ENCODE data around the gene COPS2.

The COPS2 gene

DNA sequence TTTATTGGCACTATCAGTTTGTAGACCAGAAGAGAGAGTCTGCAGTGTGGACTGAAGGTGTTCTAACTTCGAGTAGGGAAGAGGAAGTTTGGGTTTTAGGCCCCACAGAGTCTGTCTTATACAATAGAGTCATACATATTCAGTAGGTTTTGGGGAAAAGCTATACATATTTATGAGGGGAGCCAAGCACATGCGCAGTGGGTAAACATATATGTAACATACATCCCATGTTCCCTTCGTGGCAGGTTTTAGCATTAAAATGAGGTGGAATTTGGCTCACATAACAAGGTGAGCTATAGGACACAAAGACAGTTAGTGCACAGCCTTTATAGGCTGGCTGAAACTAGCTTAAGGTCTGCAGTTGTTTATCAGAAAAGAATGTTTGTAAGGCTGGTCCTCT lies 19.5 kb upstream of the COPS2 start:
- Mint-ChIP-seq H3K4me1 (peaks cover 25% of the 10 kb centered on the region), H3K27ac (no peak overlapping the region)
- no peak for ATAC-seq

GRCh38 chr15:49171790-49172189 lies 16.4 kb upstream of the COPS2 start:
- Mint-ChIP-seq H3K9me3 (no peaks in the 10 kb centered on the region), H3K4me1 (peaks cover 34% of the 10 kb centered on the region), H3K4me3 (peak overlapping the region; percentile 86 to 99), H3K27ac (no peak overlapping the region), H3K27me3 (no peaks in the 10 kb centered on the region)
- DNase-seq (no peak), ATAC-seq (no peak)

More for the DNA sequence above, 19.5 kb upstream of the COPS2 start:
- Mint-ChIP-seq H3K27me3 (no peaks in the 10 kb centered on the region), H3K9me3 (no peaks in the 10 kb centered on the region), H3K4me3 (no peak overlapping the region)
- no peak for DNase-seq

DNA sequence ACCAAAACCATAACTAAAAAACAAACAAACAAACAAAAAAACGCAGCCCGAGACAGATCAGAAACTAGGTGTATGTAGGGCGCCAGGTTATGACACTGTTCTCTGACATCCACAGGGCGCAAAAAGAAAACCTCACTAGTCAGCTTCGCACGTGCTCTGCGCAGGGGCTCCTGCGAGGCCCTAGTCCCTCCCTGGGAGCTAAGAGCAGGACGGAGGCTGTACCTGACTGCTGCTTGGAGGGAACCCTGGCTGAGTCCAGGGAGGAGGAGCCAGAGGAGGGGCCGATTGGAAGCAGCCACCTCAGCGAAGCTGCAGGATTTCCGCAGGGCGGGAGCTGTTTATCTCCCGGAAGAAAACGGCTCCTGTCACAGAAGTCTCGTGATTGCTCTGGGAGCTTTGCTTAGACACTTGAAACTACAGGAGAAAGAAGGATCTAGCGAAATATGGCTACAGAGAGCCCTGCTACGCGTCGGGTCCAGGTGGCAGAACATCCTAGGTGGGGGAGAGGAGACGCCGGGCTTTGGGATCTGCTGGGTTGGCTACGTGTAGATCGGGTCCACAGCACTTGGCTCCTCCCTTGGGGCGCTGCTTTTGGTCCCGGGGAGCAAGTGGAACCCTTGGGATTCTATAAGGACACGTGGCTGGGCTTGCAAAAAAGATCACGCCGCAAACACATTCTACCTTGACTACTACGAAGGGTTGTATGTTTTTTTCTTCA lies 14.6 kb upstream of the COPS2 start, which contains the start of gene GALK2:
TSS of gene GALK2 (plus strand) at position 368 of the 718 bp plus-strand sequence. CDS start at position 444, 76 bp downstream.
- Mint-ChIP-seq H3K27me3 (no peaks in the 10 kb centered on the region), H3K9me3 (no peaks in the 10 kb centered on the region), H3K4me3 (peak within 1 kb of the TSS; percentile 86 to 99), H3K4me1 (peaks cover 27% of the 10 kb centered on the region), H3K27ac (peak within 1 kb of the TSS; percentile 93 to 98)
- peak; percentile 61 to 78 for DNase-seq
- ATAC-seq: peak; percentile 99

- ATAC-seq: no peak
Measured at GRCh38 chr15:49168016-49168415, 12.6 kb upstream of the COPS2 start.

GRCh38 chr15:49164865-49165264 lies 9.5 kb upstream of the COPS2 start:
- Mint-ChIP-seq H3K27ac (no peak overlapping the region), H3K9me3 (no peaks in the 10 kb centered on the region), H3K4me3 (no peak overlapping the region), H3K4me1 (peaks cover 13% of the 10 kb centered on the region), H3K27me3 (no peaks in the 10 kb centered on the region)
- ATAC-seq (no peak), DNase-seq (no peak)

More at GRCh38 chr15:49168016-49168415, 12.6 kb upstream of the COPS2 start:
- Mint-ChIP-seq H3K27me3 (no peaks in the 10 kb centered on the region), H3K4me3 (no peak overlapping the region), H3K27ac (no peak overlapping the region), H3K9me3 (no peaks in the 10 kb centered on the region), H3K4me1 (peaks cover 25% of the 10 kb centered on the region)
- DNase-seq: no peak

DNA sequence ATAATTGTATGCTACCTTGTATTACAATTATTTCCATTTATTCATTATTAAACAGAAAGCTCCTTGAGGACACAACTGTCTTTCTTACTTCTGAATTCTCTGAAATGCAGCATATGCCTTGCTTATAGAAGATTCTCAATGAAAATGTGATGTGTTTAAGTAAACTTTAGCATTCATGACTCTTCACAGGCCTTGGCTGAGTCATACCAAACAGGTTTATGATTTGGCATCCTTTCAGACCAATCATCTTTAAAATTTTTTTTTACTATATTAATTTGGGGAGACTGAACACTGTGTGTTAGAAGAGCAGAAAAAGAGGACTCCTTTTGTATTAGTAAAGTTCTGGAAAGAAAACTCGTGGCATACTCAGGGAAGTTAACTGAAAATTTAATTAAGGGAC lies 8.3 kb upstream of the COPS2 start:
- H3K27ac Mint-ChIP-seq: no peak overlapping the region
- ATAC-seq (no peak), DNase-seq (no peak)
- no peaks in the 10 kb centered on the region for H3K27me3 Mint-ChIP-seq
- H3K4me3 Mint-ChIP-seq: no peak overlapping the region
- peaks cover 5% of the 10 kb centered on the region for H3K4me1 Mint-ChIP-seq
- no peaks in the 10 kb centered on the region for H3K9me3 Mint-ChIP-seq

- H3K27ac Mint-ChIP-seq: peak overlapping the region; percentile 99 to 100
- H3K4me1 Mint-ChIP-seq: peaks cover 36% of the 10 kb centered on the region
- ATAC-seq (peak; percentile 32), DNase-seq (no peak)
- no peaks in the 10 kb centered on the region for H3K27me3 Mint-ChIP-seq
- no peaks in the 10 kb centered on the region for H3K9me3 Mint-ChIP-seq
- peak overlapping the region; percentile 95 to 99 for H3K4me3 Mint-ChIP-seq
Measured at GRCh38 chr15:49155834-49156627, 632 bp upstream of the COPS2 start.

- Mint-ChIP-seq H3K9me3 (no peaks in the 10 kb centered on the region), H3K4me1 (peaks cover 41% of the 10 kb centered on the region), H3K27ac (peak overlapping the region; percentile 99 to 100), H3K27me3 (no peaks in the 10 kb centered on the region), H3K4me3 (peak overlapping the region; percentile 95 to 99)
- ATAC-seq: peak; percentile 8
- DNase-seq: no peak
Measured at GRCh38 chr15:49154799-49155109, 645 bp downstream of the COPS2 start.

- no peaks in the 10 kb centered on the region for H3K27me3 Mint-ChIP-seq
- peaks cover 42% of the 10 kb centered on the region for H3K4me1 Mint-ChIP-seq
- no peaks in the 10 kb centered on the region for H3K9me3 Mint-ChIP-seq
- DNase-seq (no peak), ATAC-seq (no peak)
- H3K27ac Mint-ChIP-seq: peak overlapping the region; percentile 99 to 100
- peak overlapping the region; percentile 95 to 99 for H3K4me3 Mint-ChIP-seq
Measured at GRCh38 chr15:49154359-49154758, 1.0 kb downstream of the COPS2 start.

DNA sequence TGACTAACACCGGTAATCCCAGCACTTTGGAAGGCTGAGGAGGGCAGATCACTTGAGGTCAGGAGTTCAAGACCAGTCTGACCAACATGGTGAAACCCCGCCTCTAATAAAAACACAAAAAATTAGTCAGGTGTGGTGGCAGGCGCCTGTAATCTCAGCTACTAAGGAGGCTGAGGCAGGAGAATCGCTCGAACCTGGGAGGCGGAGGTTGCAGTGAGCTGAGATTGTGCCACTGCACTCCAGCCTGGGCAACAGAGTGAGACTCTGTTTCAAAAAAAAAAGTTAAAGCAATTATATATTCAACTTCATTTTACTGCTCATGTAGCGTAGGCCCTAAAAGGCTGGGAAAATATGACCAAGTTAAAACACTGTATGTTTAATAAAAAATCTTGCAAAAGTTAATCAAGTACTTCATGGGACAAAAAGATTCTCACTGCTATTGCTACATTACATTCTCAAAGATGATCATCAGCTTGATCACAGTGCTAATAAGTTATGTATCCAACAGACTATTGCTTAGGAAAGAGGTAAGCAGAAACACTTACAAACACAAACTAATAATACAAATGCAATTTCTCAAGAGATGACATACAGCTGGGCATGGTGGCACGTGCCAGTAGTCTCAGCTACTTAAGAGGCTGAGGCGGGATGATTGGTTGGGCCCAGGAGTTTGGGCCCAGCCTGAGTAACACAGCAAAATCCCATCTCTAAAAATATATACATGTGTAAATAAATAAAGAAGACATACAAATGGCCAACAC lies 2.7 kb downstream of the COPS2 start:
- H3K27me3 Mint-ChIP-seq: no peaks in the 10 kb centered on the region
- peak overlapping the region; percentile 19 to 99 for H3K4me3 Mint-ChIP-seq
- H3K4me1 Mint-ChIP-seq: peaks cover 51% of the 10 kb centered on the region
- ATAC-seq (no peak), DNase-seq (no peak)
- no peaks in the 10 kb centered on the region for H3K9me3 Mint-ChIP-seq
- H3K27ac Mint-ChIP-seq: peak overlapping the region in 1 of 2 donors; percentile 76

DNA sequence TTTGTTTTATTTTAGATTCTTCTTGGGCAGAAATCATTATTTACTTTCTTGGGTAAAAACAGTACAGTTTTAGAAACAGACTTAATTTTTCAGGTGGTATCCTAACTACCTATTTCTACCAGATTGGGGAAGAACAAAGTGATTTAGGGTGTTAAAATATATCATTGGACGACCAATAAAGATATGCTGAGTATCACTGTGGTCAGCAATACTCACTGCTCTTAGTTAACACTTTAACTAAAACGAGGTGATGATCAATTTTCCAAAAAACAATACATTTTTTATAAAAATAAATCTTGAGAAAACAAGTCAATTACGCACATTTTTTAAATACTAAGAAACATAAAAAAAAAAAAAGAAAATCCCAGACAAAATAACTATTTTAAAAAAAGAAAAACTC lies 3.6 kb downstream of the COPS2 start:
- no peak overlapping the region for H3K4me3 Mint-ChIP-seq
- ATAC-seq (no peak), DNase-seq (no peak)
- no peak overlapping the region for H3K27ac Mint-ChIP-seq
- peaks cover 45% of the 10 kb centered on the region for H3K4me1 Mint-ChIP-seq
- no peaks in the 10 kb centered on the region for H3K9me3 Mint-ChIP-seq
- H3K27me3 Mint-ChIP-seq: no peaks in the 10 kb centered on the region

DNA sequence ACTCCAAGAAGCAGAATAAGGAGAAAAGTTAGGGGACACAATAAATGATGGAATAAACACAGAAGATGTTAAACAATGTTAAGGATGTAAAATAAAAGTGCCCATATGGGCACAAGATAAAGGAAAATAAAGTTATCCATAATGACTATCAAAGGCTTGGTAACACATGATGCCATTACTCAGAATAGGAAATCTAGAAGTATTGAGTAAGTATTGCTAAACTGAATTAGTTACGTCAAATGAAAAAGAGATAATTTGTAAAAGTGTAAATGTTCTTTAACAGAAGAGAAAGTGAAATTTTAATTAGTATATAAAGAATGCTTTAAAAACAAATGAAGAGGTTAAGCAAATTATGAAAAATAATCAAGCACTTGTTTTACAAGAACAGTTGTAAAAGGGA lies 6.7 kb downstream of the COPS2 start:
- Mint-ChIP-seq H3K4me3 (no peak overlapping the region), H3K27me3 (no peaks in the 10 kb centered on the region), H3K9me3 (no peaks in the 10 kb centered on the region), H3K4me1 (peaks cover 47% of the 10 kb centered on the region), H3K27ac (no peak overlapping the region)
- no peak for ATAC-seq
- no peak for DNase-seq

- no peak for ATAC-seq
- Mint-ChIP-seq H3K4me3 (no peak overlapping the region), H3K9me3 (no peaks in the 10 kb centered on the region), H3K4me1 (peaks cover 42% of the 10 kb centered on the region), H3K27ac (no peak overlapping the region), H3K27me3 (no peaks in the 10 kb centered on the region)
- DNase-seq: no peak
Measured at GRCh38 chr15:49148298-49148697, 7.1 kb downstream of the COPS2 start.

- Mint-ChIP-seq H3K4me1 (peaks cover 37% of the 10 kb centered on the region), H3K27ac (no peak overlapping the region), H3K9me3 (no peaks in the 10 kb centered on the region), H3K27me3 (no peaks in the 10 kb centered on the region), H3K4me3 (no peak overlapping the region)
- ATAC-seq (no peak), DNase-seq (no peak)
Measured at GRCh38 chr15:49145651-49146609, 9.5 kb downstream of the COPS2 start.

DNA sequence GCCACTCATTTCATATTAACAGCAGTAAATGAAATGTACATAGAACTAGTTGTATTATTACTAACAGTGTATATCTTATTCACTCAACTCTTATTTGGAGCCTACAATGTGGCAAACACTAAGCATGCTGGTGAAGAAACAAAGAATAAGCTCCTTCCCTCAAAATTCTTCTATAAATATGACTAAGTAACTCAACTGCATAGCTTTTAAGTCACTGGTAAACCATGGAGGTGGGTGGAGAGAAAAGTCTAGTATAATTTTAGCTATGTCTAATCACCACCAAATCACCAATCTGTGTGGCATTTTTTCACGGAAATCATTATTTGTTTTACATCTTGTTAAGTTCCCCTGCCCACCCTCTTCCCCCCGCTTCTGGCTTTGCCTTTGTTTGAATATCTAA lies 17.5 kb downstream of the COPS2 start:
- no peak for DNase-seq
- Mint-ChIP-seq H3K4me3 (no peak overlapping the region), H3K9me3 (no peaks in the 10 kb centered on the region), H3K4me1 (peaks cover 8% of the 10 kb centered on the region), H3K27ac (no peak overlapping the region), H3K27me3 (no peaks in the 10 kb centered on the region)
- no peak for ATAC-seq
